Prostate gland (tissue), 2 donors: ENCODE data around the gene CLEC2D. TPM values are rescaled to one million over a fixed set of nuclear protein-coding genes. Genes with fewer than 3 reads are reported as not detected.
A peak's percentile ranks its signal among the peaks of the same experiment; 100 is the strongest.

Experiments
- DNase-seq: peaks from one replicate; pipeline ENCODE4 v3.0.0-alpha.2; 2019; ENCODE audit warnings: low spot score
- H3K27ac ChIP-seq, 2 donors: fragments of 200-600 bp; sonication (generic); 2 replicates each; pipeline ENCODE4 v1.5.1; 2017 to 2019
- H3K27me3 ChIP-seq: fragments of 200-600 bp; sonication (generic); replicated peaks from 2 replicates; pipeline ENCODE4 v1.5.1; 2019; ENCODE audit not compliant: insufficient read depth
- H3K36me3 ChIP-seq, 2 donors: fragments of 200-600 bp; sonication (generic); 1 replicate in 1 of 2; 2 replicates in 1 of 2; pipeline versions ENCODE4 v1.5.1 to v1.8.1; 2017 to 2019
- H3K4me1 ChIP-seq: fragments of 200-600 bp; sonication (generic); replicated peaks from 2 replicates; pipeline ENCODE4 v1.5.1; 2019
- H3K4me3 ChIP-seq, 2 donors: fragments of 200-600 bp; sonication (generic); 2 replicates each; pipeline ENCODE4 v1.5.1; 2017 to 2019
- H3K9me3 ChIP-seq: fragments of 200-600 bp; sonication (generic); 2 replicates; pipeline ENCODE4 v1.5.1; 2017
- POLR2A ChIP-seq: fragments of 450-650 bp; IDR thresholded peaks from one replicate; pipeline ENCODE4 v1.6.1; 2016; ENCODE audit warnings: antibody characterized with exemption, mild to moderate bottlenecking
- POLR2AphosphoS5 ChIP-seq: sonication (generic); formaldehyde crosslinking; IDR thresholded peaks from one replicate; pipeline ENCODE4 v1.6.1; 2017; ENCODE audit warnings: antibody characterized with exemption
- WGBS: methylation state at CpG from one replicate; pipeline ENCODE4 v1.1.5; 2018; 5-methylcytosine and 5-hydroxymethylcytosine counted together
- intact Hi-C: fragments of 100-400 bp; cut with DNase I; formaldehyde crosslinking; loops from one replicate; pipeline ENCODE4 v1.14.2; 2022
- total RNA-seq, 2 donors: library from RNA; depleted of rRNA; stranded (reverse); fragments of >200 nt; gene quantifications; one replicate each; pipeline ENCODE4 v1.1.0, GENCODE V29; 2016
- TF ChIP-seq, protein P1 (sequence below), 4 experiments: fragments of 200-600 bp in 2 of 4; fragments of 450-650 bp in 2 of 4; sonication (generic) in 2 of 4; IDR thresholded peaks; 1 replicate in 3 of 4; 2 replicates in 1 of 4; pipeline ENCODE4 v1.5.1; 2016 to 2019; ENCODE audit warnings: antibody characterized with exemption in 4 of 4, mild to moderate bottlenecking in 2 of 4, moderate library complexity in 2 of 4

CLEC2D gene
- total RNA-seq, 2 donors from 2014 or later, result 4.1 to 19.9 TPM

DNA sequence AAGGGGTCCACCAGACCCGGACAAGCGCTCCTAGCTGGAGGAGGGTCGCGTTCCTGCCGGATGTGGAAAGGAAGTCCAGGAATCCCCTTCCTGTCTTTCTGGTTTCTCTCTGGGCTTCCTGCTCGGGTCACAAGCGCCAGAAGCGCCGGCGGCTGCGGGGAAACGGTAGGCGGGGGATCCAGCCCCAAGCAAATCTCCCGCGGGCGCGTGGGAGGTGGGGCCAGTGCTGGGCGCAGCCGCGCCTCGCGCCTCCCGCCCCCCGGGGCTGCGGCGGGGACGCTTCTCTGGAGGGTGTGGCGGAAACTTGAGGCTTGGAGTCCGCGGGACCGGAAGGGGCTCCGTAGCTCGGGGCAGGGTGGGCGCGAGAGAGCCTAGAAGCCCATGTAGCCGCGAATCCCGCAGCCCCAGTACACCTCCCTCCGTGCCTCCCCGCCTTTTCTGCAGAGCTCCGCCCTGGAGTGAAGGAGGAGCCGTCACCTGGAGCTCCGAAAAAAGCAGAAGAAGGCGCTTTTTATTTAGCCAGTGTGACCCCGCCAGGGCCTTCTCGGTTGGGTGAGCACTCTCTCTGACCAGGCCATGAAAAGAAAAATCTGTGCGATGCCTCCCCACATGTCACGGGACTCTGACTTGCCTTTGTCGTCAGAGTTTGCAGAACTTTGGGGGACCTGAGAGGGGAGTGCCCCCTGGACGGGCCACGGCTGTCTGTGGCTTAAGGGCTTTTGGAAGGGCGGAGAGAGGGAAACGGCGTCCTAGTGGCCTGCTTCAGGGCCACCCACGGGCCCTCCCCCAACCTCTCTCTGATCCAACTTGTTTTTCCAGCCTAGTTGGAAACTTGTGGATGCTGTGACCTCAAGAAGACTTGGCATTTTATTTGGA, 21.4 kb upstream of the CLEC2D start:
- WGBS, result under 1% methylated on average over 46 of the region's 55 CpGs
- Histone ChIP-seq H3K36me3 (no peaks in the 10 kb centered on the region), H3K4me3 (peak overlapping the region; percentile 53 to 69), H3K9me3 (no peaks in the 10 kb centered on the region), H3K27ac (peak overlapping the region; percentile 95), H3K27me3 (no peaks in the 10 kb centered on the region), H3K4me1 (no peaks in the 10 kb centered on the region)
- TF ChIP-seq POLR2A (peak; percentile 38), POLR2AphosphoS5 (peak; percentile 76)
- TF ChIP-seq, protein P1, sequence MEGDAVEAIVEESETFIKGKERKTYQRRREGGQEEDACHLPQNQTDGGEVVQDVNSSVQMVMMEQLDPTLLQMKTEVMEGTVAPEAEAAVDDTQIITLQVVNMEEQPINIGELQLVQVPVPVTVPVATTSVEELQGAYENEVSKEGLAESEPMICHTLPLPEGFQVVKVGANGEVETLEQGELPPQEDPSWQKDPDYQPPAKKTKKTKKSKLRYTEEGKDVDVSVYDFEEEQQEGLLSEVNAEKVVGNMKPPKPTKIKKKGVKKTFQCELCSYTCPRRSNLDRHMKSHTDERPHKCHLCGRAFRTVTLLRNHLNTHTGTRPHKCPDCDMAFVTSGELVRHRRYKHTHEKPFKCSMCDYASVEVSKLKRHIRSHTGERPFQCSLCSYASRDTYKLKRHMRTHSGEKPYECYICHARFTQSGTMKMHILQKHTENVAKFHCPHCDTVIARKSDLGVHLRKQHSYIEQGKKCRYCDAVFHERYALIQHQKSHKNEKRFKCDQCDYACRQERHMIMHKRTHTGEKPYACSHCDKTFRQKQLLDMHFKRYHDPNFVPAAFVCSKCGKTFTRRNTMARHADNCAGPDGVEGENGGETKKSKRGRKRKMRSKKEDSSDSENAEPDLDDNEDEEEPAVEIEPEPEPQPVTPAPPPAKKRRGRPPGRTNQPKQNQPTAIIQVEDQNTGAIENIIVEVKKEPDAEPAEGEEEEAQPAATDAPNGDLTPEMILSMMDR (IDR thresholded peaks at IDR 0.05), result peak in 1 of 4 experiments; percentile 26
- peak; percentile 85 for DNase-seq
- intact Hi-C loops, result no loop called here

DNA sequence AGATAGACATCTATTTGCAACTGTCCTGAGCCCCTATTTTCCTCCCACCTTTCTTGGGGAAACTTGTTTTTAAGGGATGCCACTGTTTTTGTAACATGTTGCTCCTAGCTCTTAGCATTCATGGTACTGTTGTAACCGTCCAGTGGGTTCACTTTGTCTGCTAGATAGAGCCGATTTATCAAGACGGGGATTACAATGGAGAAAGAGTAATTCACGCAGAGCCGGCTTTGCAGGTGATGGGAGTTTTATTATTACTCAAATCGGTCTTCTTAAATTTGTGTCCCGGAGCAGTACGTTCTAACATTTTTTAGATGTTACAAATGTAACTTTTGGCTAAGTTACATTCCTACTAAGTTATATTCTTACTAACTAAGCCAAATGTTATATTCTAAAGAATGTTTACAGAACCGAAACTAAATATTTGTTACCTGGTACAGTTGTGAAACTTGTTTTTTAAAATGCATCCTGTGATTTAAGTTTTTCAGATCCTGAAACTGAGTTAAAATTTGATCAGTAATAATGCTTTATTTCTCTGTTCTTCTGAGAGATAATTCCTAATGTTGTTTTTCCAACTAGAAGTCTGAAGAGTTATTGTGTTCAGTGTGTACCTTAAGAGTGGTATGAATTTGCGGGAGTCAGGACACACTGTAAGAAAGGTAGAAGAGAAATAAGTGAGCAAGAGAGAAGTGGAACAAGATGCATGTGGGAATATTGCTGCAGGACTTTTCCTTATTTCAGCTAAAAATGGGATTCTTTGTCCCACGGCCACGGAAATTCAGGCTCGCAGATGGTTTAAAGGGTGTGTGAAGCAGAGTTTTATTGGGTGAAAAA, 20.6 kb upstream of the CLEC2D start:
- Histone ChIP-seq H3K27me3 (no peaks in the 10 kb centered on the region), H3K9me3 (no peaks in the 10 kb centered on the region), H3K4me1 (no peaks in the 10 kb centered on the region), H3K4me3 (peak overlapping the region; percentile 53 to 69), H3K27ac (peak overlapping the region; percentile 95), H3K36me3 (no peaks in the 10 kb centered on the region)
- under 1% methylated on average over 13 of the region's 13 CpGs for whole genome bisulfite sequencing
- TF ChIP-seq POLR2AphosphoS5 (no peak), POLR2A (no peak)
- DNase-seq, result no peak
- intact Hi-C loops, result no loop called here

DNA sequence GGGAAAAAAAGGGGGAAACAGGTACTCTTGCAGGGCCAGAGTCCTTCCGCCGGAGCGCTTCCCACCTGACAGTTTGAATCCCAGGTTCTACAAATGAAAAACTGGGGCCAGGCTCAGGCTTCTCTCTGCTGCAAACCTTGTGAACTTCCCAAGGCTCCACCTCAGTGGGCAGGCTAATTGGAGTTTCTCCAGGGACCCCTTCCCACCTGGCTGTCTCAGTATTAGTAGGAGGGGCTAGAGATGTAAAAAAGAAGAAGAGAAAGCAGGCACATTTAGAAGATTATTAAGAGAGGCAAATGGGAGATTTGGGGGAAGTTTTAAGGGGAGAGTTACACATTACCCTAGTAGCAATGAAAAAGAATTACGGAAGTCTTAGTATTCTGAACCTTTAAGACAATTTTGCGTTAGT, 20.0 kb upstream of the CLEC2D start:
- WGBS, result 15% methylated on average over 5 of the region's 5 CpGs
- H3K27ac ChIP-seq, result peak overlapping the region; percentile 95
- intact Hi-C loops, result no loop called here
- peak overlapping the region; percentile 53 to 69 for H3K4me3 ChIP-seq
- DNase-seq, result no peak
- no peak for TF ChIP-seq POLR2AphosphoS5
- no peak for TF ChIP-seq POLR2A
- TF ChIP-seq, protein P1 (IDR thresholded peaks at IDR 0.05), result no peak
- H3K36me3 ChIP-seq, result no peaks in the 10 kb centered on the region
- no peaks in the 10 kb centered on the region for H3K9me3 ChIP-seq
- H3K4me1 ChIP-seq, result no peaks in the 10 kb centered on the region
- no peaks in the 10 kb centered on the region for H3K27me3 ChIP-seq

DNA sequence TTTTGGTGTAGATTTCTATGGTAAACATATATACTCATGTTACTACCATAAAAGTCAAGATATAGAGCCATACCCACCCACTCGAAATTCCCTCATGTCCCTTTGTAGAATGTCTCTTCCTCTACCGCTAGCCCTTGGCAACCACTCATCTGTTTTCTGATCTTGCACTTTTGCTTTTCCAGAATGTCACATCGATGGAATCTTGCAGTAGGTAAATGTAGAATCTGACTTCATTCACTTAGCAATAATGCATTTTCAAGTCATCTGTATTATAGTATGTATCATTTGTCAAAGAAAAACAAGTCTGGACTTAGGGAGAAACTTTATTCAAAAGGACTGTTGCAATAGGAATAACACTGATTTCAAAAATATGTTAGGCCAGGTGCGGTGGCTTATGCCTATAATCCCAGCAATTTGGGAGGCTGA, 19.3 kb upstream of the CLEC2D start:
- H3K4me3 ChIP-seq, result peak overlapping the region; percentile 53 to 69
- no peaks in the 10 kb centered on the region for H3K36me3 ChIP-seq
- intact Hi-C loops, result loop anchor here (10.0 kb wide), 1 partner anchor 315 kb away; no protein-coding TSS in a partner anchor
- no peaks in the 10 kb centered on the region for H3K27me3 ChIP-seq
- no peaks in the 10 kb centered on the region for H3K4me1 ChIP-seq
- peak overlapping the region; percentile 95 for H3K27ac ChIP-seq
- no peak for DNase-seq
- no peaks in the 10 kb centered on the region for H3K9me3 ChIP-seq
- TF ChIP-seq POLR2A (no peak), POLR2AphosphoS5 (no peak)
- TF ChIP-seq, protein P1 (IDR thresholded peaks at IDR 0.05), result no peak
- WGBS, result 19% methylated on average over 4 of the region's 4 CpGs

DNA sequence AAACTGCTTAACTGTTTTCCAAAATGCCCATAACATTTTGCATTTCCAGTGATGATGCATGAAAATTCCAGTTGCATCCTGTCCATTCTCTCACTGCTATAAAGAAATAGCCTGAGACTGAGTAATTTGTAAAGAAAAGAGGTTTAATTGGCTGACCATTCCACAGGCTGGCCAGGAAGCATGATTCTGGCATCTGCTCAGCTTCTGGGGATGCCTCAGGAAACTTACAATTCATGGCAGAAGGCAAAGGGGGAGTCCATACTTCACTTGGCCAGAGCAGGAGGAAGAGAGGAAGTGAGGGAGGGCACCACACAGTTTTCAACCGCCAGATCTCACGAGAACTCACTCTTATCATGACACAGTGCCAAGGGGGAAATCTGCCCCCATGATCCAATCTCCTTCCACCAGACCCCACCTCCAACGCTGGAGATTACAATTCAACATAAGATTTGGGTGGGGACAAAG, 18.2 kb upstream of the CLEC2D start:
- no peaks in the 10 kb centered on the region for H3K27me3 ChIP-seq

More for the DNA sequence above, 18.2 kb upstream of the CLEC2D start:
- peak overlapping the region; percentile 95 for H3K27ac ChIP-seq
- H3K4me3 ChIP-seq, result no peak overlapping the region
- H3K4me1 ChIP-seq, result no peaks in the 10 kb centered on the region
- intact Hi-C loops, result loop anchor here (10.0 kb wide), 1 partner anchor 316 kb away; no protein-coding TSS in a partner anchor
- H3K36me3 ChIP-seq, result no peaks in the 10 kb centered on the region
- no peak for DNase-seq
- no peak for TF ChIP-seq POLR2AphosphoS5
- TF ChIP-seq, protein P1 (IDR thresholded peaks at IDR 0.05), result no peak
- no peak for TF ChIP-seq POLR2A
- 79% methylated on average over 3 of the region's 3 CpGs for WGBS
- H3K9me3 ChIP-seq, result no peaks in the 10 kb centered on the region
